HG03066 (cell line): ENCODE results near the gene COX7A2.
A peak's percentile ranks its signal among the peaks of the same experiment; 100 is the strongest.

Source experiments
- ATAC-seq: cut with Tn5 transposase; IDR thresholded peaks from one replicate; pipeline ENCODE4 v1.9.1; 2021; ENCODE audit warnings: low read depth; ENCODE audit not compliant: unreplicated experiment

Gene COX7A2

DNA sequence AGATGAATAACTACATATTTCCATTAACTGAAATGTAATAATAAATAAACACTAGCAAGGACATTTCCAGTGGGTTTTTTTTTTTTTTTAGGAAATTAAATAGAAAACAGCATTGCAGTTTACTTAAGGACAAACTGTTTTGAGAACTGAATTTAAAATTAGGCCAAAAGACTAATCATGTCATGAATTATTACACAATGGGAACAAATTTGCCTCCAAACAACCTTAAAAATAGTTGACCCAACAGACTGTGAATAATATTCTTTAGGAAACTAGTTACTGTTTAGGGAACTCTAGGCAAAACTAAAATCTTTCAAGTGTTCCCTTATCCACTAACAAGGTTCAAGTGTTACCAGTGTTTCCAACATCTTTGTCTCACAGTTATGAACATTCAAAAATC is 21.3 kb downstream of the COX7A2 start:
- no peak for ATAC-seq

- no peak for ATAC-seq
Observed at GRCh38 chr6:75221116-75221515, 22.5 kb downstream of the COX7A2 start.

DNA sequence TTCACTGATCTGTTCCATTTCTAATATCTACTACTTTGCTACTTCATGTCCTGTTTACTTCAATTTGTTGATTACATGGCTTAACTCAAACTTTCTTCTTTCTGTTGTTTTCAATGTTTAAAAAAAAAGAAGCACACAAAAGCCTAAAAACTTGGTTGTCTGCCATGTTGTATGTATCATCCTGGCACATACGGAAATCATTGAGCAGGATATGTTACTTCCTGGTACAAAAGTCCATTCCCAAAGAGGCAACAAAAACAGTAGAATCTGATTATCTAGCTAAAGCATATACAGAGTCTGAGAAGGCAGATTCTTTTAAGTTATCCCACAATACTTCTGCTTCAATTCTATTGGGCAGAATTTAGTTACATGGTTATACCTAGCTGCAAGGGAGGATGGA is 23.2 kb downstream of the COX7A2 start:
- ATAC-seq, result no peak

DNA sequence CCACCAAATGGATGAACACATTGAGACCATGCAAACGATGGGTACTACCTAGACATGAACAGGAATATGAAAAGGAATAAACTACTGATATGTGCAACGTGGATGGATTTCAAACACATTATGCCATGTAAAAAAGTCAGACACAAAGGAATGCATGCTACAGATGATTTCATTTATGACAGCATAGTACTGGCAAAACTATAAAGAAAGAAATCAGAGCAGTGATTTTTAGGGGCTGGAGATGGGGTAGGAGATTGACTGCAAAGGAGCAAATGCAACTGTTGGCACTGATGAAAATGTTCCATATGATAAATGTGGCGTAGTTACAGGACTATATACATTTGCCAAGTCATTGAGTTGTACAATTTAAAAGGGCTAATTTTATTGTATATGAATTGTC is 24.3 kb downstream of the COX7A2 start:
- no peak for ATAC-seq

DNA sequence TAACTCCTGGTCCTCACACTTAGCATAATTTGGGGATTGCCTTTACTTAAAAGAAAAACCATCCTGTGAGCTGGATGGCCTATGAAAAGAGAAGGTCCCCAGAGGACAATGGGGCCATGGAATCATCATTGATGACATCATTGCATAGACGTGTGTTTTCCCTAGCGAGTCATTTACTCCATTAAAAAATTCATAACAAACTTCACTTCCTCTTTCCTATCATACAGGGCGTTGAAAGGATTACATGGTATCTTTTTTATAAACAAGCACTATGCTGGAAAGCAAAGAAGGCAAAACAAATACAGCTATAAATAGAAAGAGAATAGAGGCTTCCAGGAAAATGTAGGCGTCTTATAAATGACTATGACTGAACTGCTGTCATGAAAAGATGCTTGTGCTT is 26.4 kb downstream of the COX7A2 start:
- no peak for ATAC-seq

GRCh38 chr6:75215291-75215690 is 28.3 kb downstream of the COX7A2 start:
- ATAC-seq, result no peak

- no peak for ATAC-seq
Observed at GRCh38 chr6:75213732-75214131, 29.9 kb downstream of the COX7A2 start.

DNA sequence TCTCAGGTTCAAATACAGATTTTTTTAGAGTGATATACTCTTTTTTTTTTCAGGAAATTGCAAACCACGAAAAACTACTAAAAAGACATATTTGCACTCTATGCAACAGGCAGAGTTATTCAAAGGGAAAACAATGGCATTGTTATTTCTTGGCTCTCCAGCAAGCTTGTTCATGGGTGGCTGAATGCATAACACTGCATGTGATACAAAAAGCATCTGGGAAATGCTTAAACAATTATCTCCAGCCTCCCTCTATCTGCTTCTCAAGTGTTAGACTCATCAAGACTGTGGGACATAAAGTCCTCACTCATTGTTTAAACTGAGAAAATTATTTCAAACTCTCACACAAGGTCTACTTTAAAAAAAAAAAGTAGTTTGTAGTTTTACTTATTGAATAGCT is 30.5 kb downstream of the COX7A2 start:
- ATAC-seq, result no peak

- no peak for ATAC-seq
Observed at GRCh38 chr6:75211920-75212590, 31.5 kb downstream of the COX7A2 start.

DNA sequence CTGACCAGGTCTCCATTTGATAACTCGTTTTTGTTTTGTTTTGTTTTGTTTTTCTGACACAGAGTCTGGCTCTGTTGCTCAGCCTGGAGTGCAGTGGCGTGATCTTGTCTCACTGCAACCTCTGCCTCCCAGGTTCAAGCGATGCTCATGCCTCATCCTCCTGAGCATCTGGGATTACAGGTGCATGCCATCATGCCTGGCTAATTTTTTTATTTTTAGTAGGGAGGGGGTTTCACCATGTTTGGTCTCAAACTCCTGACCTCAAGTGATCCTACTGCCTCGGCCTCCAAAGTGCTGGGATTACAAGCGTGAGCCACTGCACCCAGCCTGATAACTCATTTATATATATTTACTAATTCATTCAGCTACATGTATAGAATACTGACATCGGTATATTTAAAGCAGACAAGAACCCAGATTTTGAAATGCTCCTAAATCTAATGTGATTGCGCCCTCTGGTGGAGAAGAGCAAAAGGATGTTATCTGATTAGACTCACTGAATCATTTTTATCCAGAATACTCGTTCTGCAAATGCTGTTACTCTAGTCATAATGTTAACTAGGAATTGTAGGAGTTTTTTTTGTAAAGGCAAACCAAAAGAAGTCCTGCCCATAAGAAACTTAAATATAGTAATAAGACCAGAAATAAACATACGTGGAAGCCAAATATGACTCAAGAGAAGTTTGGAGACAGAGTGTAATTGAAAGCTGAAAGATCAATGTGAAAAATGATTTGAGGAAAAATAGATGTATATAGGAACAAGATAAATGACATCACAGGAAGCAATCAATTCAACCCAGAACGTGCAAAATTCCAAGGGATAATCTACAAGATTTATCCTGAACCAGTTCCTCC is 32.5 kb downstream of the COX7A2 start:
- ATAC-seq, result no peak

DNA sequence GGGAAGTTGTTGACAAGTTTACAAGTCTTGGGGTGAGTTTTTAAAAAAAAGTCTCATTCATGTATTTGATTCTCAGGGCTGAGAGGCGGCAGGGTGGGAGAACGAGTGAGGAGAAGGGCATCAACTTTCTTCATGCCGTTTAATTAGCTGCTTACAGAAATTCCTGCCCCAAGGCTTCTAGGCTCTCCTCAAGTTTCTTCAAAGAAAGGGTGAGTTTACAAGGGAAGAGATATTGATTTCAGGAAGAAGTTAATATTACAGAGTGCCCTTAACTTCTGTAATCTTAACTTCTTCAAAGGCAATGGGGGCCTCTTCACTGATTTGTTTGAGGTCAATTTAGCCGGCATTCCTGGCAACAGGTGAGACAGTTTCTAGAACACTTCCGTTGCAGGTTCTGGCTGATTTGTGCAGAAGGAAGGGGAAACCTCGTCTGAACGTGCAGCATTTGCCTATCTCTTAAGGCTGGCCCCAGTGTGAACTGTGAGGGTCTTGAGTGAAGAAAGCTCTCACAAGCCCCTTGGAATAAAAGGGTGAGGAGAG is 34.3 kb downstream of the COX7A2 start:
- no peak for ATAC-seq

DNA sequence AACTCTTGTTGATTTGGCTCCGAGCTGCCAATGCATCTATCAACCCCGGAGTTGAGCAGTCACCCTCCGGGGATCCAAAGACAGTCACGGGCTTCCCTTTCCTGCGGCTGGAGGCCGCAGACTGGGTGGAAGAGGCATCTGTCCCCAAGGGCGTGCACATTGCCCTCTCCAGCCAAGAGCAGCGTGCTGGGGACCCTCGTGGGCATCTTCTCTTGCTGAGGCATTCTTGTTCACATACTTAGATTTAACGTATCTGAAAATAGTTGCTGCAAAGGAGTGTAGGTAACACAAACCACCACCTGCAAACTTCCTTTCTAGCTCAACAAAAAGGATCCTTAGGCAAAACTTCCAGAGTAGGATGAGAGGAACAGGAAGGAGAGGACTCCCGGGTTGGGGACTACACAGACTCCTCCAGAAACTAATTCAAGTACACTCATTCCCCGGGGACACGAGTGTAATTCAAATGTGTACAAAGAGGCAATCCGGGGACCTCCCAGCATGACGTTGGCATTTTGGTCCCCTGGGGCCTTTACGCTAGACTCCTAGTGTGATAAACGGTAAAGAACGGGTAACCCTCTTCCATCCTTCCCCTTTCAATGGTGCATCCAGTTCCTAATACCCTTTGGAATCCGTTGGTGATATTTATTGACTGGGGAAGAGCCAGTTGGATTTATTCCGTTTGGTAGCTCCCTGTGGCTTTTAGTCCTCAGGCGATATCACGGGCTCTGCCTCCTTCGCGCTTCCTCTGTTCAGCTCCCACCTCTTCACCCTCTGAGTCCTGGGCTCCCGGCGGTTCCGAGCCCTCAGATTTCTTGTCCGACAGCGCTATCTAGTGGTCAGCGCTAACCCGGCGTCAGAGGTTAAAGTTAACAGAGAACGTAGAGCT is 35.1 kb downstream of the COX7A2 start:
- ATAC-seq, result peak; percentile 63

DNA sequence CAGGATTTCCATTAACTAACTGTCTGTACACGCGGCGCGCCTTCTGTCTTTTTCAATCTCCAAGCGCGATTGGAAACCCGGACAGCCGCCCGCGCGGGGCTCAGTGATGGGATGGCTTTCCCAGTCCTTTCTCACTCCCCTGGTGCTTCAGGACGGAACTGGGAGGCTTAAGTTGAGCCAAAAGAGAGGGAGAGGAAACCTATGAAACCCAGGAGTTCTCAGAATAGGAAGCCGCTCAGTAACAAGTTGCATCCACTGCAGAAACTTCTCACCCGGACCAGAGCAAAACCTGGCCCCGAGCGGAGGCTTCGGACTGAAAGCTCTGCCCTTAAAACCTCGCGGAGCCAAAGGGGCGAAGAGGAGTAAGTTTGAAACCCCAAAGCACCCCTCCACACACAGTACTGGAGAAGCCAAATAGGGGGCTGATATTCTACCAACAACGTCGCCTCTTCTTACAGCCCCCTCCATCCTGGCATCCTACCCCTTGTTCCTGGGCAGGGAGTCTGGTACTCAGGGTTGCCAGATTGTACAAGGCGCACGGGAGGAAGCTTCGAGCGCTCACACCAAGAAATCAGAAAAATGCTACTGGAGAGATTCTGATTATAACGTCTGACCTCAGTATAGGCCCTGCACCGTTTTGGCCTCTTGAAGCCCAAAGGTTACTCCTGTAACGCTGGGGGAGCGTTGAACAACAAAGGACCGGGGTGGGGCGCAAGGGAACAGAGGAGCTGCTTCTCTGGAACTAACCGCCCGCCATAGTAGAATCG is 36.8 kb downstream of the COX7A2 start:
- ATAC-seq, result no peak

DNA sequence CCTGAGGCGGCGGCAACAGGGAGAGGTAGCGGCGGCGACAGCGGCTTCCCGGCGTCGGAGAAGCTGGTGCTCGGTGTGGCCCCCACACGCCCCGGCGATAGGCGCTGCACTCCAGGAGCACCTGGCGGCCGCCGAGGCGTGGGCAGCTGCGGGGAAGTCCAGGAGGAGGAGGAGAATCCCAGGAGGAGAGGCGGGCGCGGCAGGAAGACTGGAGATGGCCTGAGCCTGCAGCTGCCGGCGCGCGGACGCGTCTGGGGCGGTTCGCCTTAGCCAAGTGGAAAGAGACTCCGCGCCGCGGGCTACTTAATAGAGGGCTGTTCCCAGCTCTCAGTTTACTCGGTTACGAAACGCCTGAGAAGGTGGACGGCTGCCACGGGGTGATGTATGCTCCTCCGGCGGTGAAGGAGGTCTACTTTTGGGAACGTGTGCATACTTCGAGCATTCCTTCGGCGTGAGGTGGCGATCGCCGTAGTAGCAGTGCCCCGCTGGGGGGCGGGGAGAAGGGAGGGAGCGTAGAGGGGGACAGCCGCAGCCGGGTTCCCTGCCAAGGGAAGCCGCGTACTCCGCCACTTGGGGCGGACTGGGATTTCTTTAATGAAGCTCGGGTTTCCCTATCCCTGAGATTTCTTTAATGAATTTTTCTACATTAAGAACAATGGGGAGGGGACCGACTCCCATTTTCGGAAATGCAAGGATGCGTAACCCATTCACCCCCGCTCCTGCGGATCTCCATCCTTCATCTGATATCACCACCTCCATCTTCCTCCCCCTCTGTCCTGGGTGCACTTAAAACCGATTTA is 37.6 kb downstream of the COX7A2 start, which contains the start of gene COL12A1:
Gene COL12A1 (minus strand): TSS at position 278 of the 800 bp plus-strand sequence. CDS start 3,261 bp downstream, outside the sequence.
- no peak for ATAC-seq

DNA sequence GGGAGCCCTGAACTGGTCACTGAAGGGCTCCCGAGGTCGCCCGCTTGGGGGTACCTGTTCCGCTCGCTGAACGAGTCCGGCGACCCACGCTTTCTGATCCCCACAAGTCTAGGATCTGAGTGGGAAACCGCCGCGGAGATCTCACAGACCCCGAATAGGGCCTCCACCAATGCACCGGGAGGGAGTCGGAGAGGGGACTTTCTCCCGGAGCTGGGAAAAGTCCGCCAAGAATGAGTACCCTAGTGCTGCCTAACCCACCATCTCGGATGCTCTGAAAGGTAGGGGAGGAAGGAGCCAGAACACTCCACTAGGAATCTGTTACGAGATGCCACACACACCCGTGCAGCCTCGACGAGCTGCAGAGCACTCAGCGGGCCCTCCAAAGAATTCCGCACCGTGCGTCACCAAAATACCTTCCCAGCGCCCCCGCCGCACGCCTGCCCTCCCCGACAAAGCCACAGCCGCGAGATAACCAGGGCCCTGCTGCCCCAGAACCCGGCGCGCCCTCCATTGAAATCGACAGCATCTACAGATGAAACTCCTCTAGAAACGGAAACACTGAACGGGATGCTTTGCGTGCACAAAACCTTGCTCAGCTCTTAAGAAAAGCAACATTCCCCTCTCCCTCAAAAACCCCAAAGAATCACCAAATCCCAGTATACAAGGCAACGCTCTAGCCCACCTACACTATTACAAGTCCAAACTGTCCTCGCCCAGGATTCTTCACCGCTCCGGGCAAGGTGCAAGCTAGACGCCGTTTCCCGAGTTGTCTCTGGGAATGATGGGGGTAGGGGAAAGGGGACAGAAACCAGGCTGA is 38.4 kb downstream of the COX7A2 start:
- no peak for ATAC-seq

GRCh38 chr6:75204217-75204958 is 39.2 kb downstream of the COX7A2 start:
- no peak for ATAC-seq

- no peak for ATAC-seq
Observed at GRCh38 chr6:75203721-75204120, 39.9 kb downstream of the COX7A2 start.

GRCh38 chr6:75202676-75203131 is 40.9 kb downstream of the COX7A2 start:
- no peak for ATAC-seq
